Right hindlimb (tissue), 1 donor: Measurements from ENCODE around the gene RFX3.

Experiments
- DNase-seq: peaks from one replicate; pipeline ENCODE4 v3.0.0-alpha.2; 2018

RFX3 gene

GRCh38 chr9:3431890-3432289 is 93.9 kb downstream of the RFX3 start:
- no peak for DNase-seq

GRCh38 chr9:3419893-3420292 is 105.9 kb downstream of the RFX3 start:
- DNase-seq = no peak

GRCh38 chr9:3415906-3416305 is 109.9 kb downstream of the RFX3 start:
- DNase-seq = no peak

- DNase-seq = no peak
Observed at GRCh38 chr9:3413984-3414383, 111.8 kb downstream of the RFX3 start.

GRCh38 chr9:3410461-3410860 is 115.3 kb downstream of the RFX3 start:
- DNase-seq = no peak

GRCh38 chr9:3409453-3409852 is 116.3 kb downstream of the RFX3 start:
- DNase-seq = no peak

GRCh38 chr9:3403315-3403714 is 122.5 kb downstream of the RFX3 start:
- DNase-seq = no peak

- no peak for DNase-seq
Observed at GRCh38 chr9:3401221-3401954, 124.4 kb downstream of the RFX3 start.

- DNase-seq = no peak
Observed at GRCh38 chr9:3398232-3398648, 127.6 kb downstream of the RFX3 start.

GRCh38 chr9:3397766-3398165 is 128.0 kb downstream of the RFX3 start:
- DNase-seq = no peak

- DNase-seq = no peak
Observed at GRCh38 chr9:3391414-3391813, 134.4 kb downstream of the RFX3 start.

- no peak for DNase-seq
Observed at GRCh38 chr9:3386753-3387152, 139.0 kb downstream of the RFX3 start.

GRCh38 chr9:3385871-3386270 is 139.9 kb downstream of the RFX3 start:
- no peak for DNase-seq

GRCh38 chr9:3371842-3372241 is 154.0 kb downstream of the RFX3 start:
- DNase-seq = no peak

- DNase-seq = no peak
Observed at GRCh38 chr9:3370715-3371114, 155.1 kb downstream of the RFX3 start.

GRCh38 chr9:3367185-3367584 is 158.6 kb downstream of the RFX3 start:
- no peak for DNase-seq

- DNase-seq = no peak
Observed at GRCh38 chr9:3361689-3362392, 164.0 kb downstream of the RFX3 start.

GRCh38 chr9:3361116-3361515 is 164.7 kb downstream of the RFX3 start:
- no peak for DNase-seq

GRCh38 chr9:3360245-3360644 is 165.6 kb downstream of the RFX3 start:
- DNase-seq = no peak

- no peak for DNase-seq
Observed at GRCh38 chr9:3359778-3360177, 166.0 kb downstream of the RFX3 start.

GRCh38 chr9:3359048-3359692 is 166.6 kb downstream of the RFX3 start:
- no peak for DNase-seq

- DNase-seq = no peak
Observed at GRCh38 chr9:3348169-3348568, 177.6 kb downstream of the RFX3 start.

GRCh38 chr9:3346549-3346948 is 179.3 kb downstream of the RFX3 start:
- no peak for DNase-seq

- DNase-seq = no peak
Observed at GRCh38 chr9:3343671-3344070, 182.1 kb downstream of the RFX3 start.
